HCT116 (cell line): ENCODE results near the gene ZNF552.

ENCODE experiments used
- CEBPB ChIP-seq: IDR thresholded peaks from 2 replicates; pipeline ENCODE4 v1.6.1; 2012; ENCODE audit warnings: low read depth
- CTCF ChIP-seq, 3 experiments: fragments of 200-600 bp in 1 of 3; sonication (generic) in 1 of 3; IDR thresholded peaks in 2 of 3; conservative IDR thresholded peaks in 1 of 3; 2 replicates each; pipeline ENCODE4 v1.5.1; 2012 to 2017; ENCODE audit warnings: low read depth in 2 of 3, low read length in 2 of 3, antibody characterized with exemption in 1 of 3, borderline replicate concordance in 1 of 3, control low read depth in 1 of 3, mild to moderate bottlenecking in 1 of 3, mixed read lengths in 1 of 3, mixed run types in 1 of 3, moderate library complexity in 1 of 3; ENCODE audit not compliant: insufficient read depth in 1 of 3
- EGR1 ChIP-seq: IDR thresholded peaks from 2 replicates; pipeline ENCODE4 v1.6.1; 2012; ENCODE audit warnings: low read depth
- EZH2 ChIP-seq: fragments of 200-600 bp; sonication (generic); IDR thresholded peaks from 2 replicates; pipeline ENCODE4 v1.6.1; 2017; ENCODE audit warnings: antibody characterized with exemption, mixed run types
- EZH2phosphoT487 ChIP-seq: fragments of 200-600 bp; IDR thresholded peaks from 2 replicates; pipeline ENCODE4 v1.6.1; 2018; ENCODE audit warnings: antibody characterized with exemption, borderline replicate concordance
- MAX ChIP-seq: IDR thresholded peaks from 2 replicates; pipeline ENCODE4 v1.6.1; 2012
- POLR2A ChIP-seq: IDR thresholded peaks from 2 replicates; pipeline ENCODE4 v1.7.0; 2011; ENCODE audit warnings: borderline replicate concordance; ENCODE audit not compliant: insufficient read depth, insufficient read length; ENCODE audit errors: extremely low read depth
- POLR2AphosphoS5 ChIP-seq: IDR thresholded peaks from 2 replicates; pipeline ENCODE4 v1.6.1; 2011; ENCODE audit warnings: mild to moderate bottlenecking, low read depth, low read length, moderate library complexity
- REST ChIP-seq: IDR thresholded peaks from 2 replicates; pipeline ENCODE4 v1.6.1; 2012; ENCODE audit warnings: low read depth
- SP1 ChIP-seq: IDR thresholded peaks from 2 replicates; pipeline ENCODE4 v1.6.1; 2012; ENCODE audit warnings: low read depth
- ZFX ChIP-seq: fragments of 450-650 bp; IDR thresholded peaks from 2 replicates; pipeline ENCODE4 v1.6.1; 2017

GRCh38 chr19:57778336-57778735, 36.4 kb downstream of the ZNF552 start:
- TF ChIP-seq CTCF (IDR thresholded peaks at IDR 0.05 in 2 of 3, conservative IDR thresholded peaks at IDR 0.05 in 1 of 3; ENCODE audit: borderline replicate concordance in 1 of 3, insufficient read depth in 1 of 3, low read depth in 2 of 3, low read length in 2 of 3) (no peak), POLR2A (no peak), SP1 (no peak), ZFX (no peak), EZH2phosphoT487 (no peak), MAX (no peak), EGR1 (no peak), CEBPB (no peak), POLR2AphosphoS5 (no peak), REST (no peak), EZH2 (no peak)
